Measurements from ENCODE around the gene PKP4. TPM values are rescaled to one million over a fixed set of nuclear protein-coding genes. Genes with fewer than 3 reads are reported as not detected.
"Not testable (repeated sequence)": the region's sequence is repeated elsewhere in the genome, so short reads cannot be mapped to it uniquely, and the experiment has no call there.

PKP4 gene
- total RNA-seq, 4 donors from 2014 or later: 58.2 to 115 (median 89.9) TPM

GRCh38 chr2:158412206-158412605 lies 44.5 kb upstream of the PKP4 start:
- 32 to 43% methylated on average over 3 of the region's 3 CpGs for WGBS, 2 donors (ENCODE audit: low coverage in 1 of 2)
- Histone ChIP-seq H3K36me3 (no peaks in the 10 kb centered on the region), H3K27me3 (no peaks in the 10 kb centered on the region), H3K4me3 (no peak overlapping the region), H3K4me1 (peaks cover 0 to 8% (median 5%) of the 10 kb centered on the region in 3 donors), H3K27ac (no peak overlapping the region), H3K9me3 (peaks cover 0 to 25% (median 0%) of the 10 kb centered on the region in 3 donors)
- no peak for ATAC-seq
- TF ChIP-seq POLR2A (IDR thresholded peaks at IDR 0.05) (no peak), POLR2AphosphoS5 (IDR thresholded peaks at IDR 0.05) (no peak), EP300 (IDR thresholded peaks at IDR 0.05) (no peak), CTCF (IDR thresholded peaks at IDR 0.05) (no peak)

GRCh38 chr2:158413581-158413980 lies 43.2 kb upstream of the PKP4 start:
- no peak overlapping the region for H3K27ac ChIP-seq
- TF ChIP-seq POLR2A (IDR thresholded peaks at IDR 0.05): no peak
- no peak overlapping the region for H3K4me3 ChIP-seq
- WGBS, 2 donors (ENCODE audit: low coverage in 1 of 2): 19 to 20% methylated on average over 1 to 2 of the region's 2 CpGs
- ATAC-seq: no peak
- H3K36me3 ChIP-seq: no peaks in the 10 kb centered on the region
- H3K9me3 ChIP-seq: peaks cover 0 to 25% (median 0%) of the 10 kb centered on the region in 3 donors
- H3K27me3 ChIP-seq: no peaks in the 10 kb centered on the region
- H3K4me1 ChIP-seq: peaks cover 0 to 8% (median 5%) of the 10 kb centered on the region in 3 donors

DNA sequence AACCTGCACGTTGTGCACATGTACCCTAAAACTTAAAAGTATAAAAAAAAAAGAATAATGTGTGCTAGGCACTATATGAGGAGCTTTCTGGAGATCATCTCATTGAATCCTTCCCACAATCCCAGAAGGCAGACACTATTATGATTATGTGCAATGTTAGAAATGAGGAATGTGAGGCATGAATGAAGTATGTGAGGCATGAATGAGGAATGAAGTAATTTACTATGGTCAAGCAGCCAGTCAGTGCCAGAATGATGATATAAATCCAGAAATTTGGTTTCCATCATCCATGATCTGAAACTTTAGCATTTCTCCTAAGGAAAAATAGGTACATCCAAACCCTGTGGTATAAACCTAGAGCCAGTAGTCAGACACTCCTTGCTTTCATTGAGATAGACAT lies 42.2 kb upstream of the PKP4 start:
- Histone ChIP-seq H3K4me3 (no peak overlapping the region), H3K4me1 (peaks cover 0 to 8% (median 5%) of the 10 kb centered on the region in 3 donors), H3K27me3 (no peaks in the 10 kb centered on the region), H3K9me3 (peaks cover 0 to 25% (median 0%) of the 10 kb centered on the region in 3 donors), H3K27ac (no peak overlapping the region), H3K36me3 (no peaks in the 10 kb centered on the region)
- no peak for TF ChIP-seq CTCF (IDR thresholded peaks at IDR 0.05)
- TF ChIP-seq EP300 (IDR thresholded peaks at IDR 0.05): no peak
- no peak for TF ChIP-seq POLR2A (IDR thresholded peaks at IDR 0.05)
- TF ChIP-seq POLR2AphosphoS5 (IDR thresholded peaks at IDR 0.05): no peak
- WGBS, 2 donors (ENCODE audit: low coverage in 1 of 2): 60 to 80% methylated on average over 1 of the region's 1 CpG
- no peak for ATAC-seq

DNA sequence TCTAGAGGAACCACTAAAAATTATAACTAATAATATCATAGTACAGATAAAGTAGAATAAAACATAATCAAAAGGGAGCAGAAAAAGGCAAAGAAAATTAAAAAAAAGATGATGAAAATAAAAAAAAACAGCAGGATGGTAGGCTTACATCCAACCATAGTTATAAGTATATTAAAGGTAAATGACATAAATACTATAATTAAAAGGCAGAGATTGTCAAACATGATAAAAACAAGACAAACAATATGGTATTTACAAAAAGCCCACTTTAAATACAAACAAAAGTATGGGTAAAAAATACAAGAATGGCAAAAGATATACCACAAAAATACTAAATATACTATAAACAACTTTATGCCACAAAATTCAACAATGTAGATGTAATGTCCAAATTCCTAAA lies 24.6 kb upstream of the PKP4 start:
- Histone ChIP-seq H3K27ac (no peak overlapping the region), H3K36me3 (no peaks in the 10 kb centered on the region), H3K4me3 (no peak overlapping the region), H3K4me1 (no peaks in the 10 kb centered on the region), H3K9me3 (peaks cover 0 to 43% (median 0%) of the 10 kb centered on the region in 3 donors), H3K27me3 (no peaks in the 10 kb centered on the region)
- TF ChIP-seq EP300 (IDR thresholded peaks at IDR 0.05): no peak
- TF ChIP-seq POLR2AphosphoS5 (IDR thresholded peaks at IDR 0.05): no peak
- TF ChIP-seq CTCF (IDR thresholded peaks at IDR 0.05): no peak
- TF ChIP-seq POLR2A (IDR thresholded peaks at IDR 0.05): no peak
- ATAC-seq: no peak

GRCh38 chr2:158433716-158434115 lies 23.0 kb upstream of the PKP4 start:
- not testable (repeated sequence) for ATAC-seq
- WGBS, 2 donors (ENCODE audit: low coverage in 1 of 2): 83 to 95% methylated on average over 6 to 9 of the region's 13 CpGs

GRCh38 chr2:158439062-158439461 lies 17.7 kb upstream of the PKP4 start:
- H3K4me1 ChIP-seq, H3K27ac ChIP-seq, H3K36me3 ChIP-seq, H3K4me3 ChIP-seq, H3K9me3 ChIP-seq, H3K27me3 ChIP-seq, ATAC-seq: not testable (repeated sequence)
- 94 to 100% methylated on average over 2 to 4 of the region's 4 CpGs for WGBS, 2 donors (ENCODE audit: low coverage in 1 of 2)

More at GRCh38 chr2:158433716-158434115, 23.0 kb upstream of the PKP4 start:
- not testable (repeated sequence) for H3K36me3 ChIP-seq, H3K27me3 ChIP-seq, H3K4me3 ChIP-seq, H3K4me1 ChIP-seq, H3K27ac ChIP-seq
- H3K9me3 ChIP-seq: peaks cover 0 to 43% (median 0%) of the 10 kb centered on the region in 3 donors

DNA sequence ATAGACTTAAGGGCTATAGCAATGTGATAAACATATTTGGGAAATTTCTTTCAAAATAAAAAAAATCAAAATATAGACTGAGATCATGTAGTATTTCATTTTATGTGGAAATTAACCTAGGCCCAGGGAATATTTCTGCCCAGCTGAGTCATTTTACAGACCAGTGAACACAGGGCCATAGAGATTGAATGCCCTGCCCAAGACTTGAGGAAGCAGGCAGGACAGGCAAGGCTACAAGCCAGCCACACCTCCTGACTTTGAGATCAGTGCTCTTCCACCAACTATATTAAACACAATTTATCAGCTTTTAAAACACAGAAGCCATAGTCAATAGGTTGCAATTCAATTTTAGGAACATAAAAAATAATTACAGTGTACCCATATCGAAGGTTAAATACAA lies 13.1 kb upstream of the PKP4 start:
- Histone ChIP-seq H3K4me3 (no peak overlapping the region), H3K9me3 (no peaks in the 10 kb centered on the region), H3K27ac (no peak overlapping the region), H3K4me1 (no peaks in the 10 kb centered on the region), H3K36me3 (no peaks in the 10 kb centered on the region), H3K27me3 (no peaks in the 10 kb centered on the region)
- 82 to 100% methylated on average over 1 of the region's 1 CpG for WGBS, 2 donors (ENCODE audit: low coverage in 1 of 2)
- TF ChIP-seq POLR2A (IDR thresholded peaks at IDR 0.05) (no peak), CTCF (IDR thresholded peaks at IDR 0.05) (no peak), EP300 (IDR thresholded peaks at IDR 0.05) (no peak), POLR2AphosphoS5 (IDR thresholded peaks at IDR 0.05) (no peak)
- no peak for ATAC-seq
